HEK293 (cell line): Measurements from ENCODE around the gene THAP3.
A peak's percentile ranks its signal among the peaks of the same experiment; 100 is the strongest.

Experiments
- CTCF ChIA-PET: fragments of 350-600 bp; formaldehyde crosslinking; extraction: SDS; loops from one replicate; lab custom pipeline; 2021; ENCODE audit warnings: antibody characterized with exemption; lab: Yijun Ruan, JAX
- POLR2A ChIA-PET: fragments of 300-600 bp; formaldehyde crosslinking; extraction: SDS; loops from one replicate; lab custom pipeline; 2020; ENCODE audit warnings: antibody characterized with exemption, inconsistent platforms; lab: Yijun Ruan, JAX
- H3K27ac ChIP-seq: fragments of 200-500 bp; sonication (Bioruptor generic); 2 replicates; pipeline ENCODE4 v1.5.1; 2014; ENCODE audit warnings: low read depth, low read length, control low read depth, inconsistent platforms; ENCODE audit errors: extremely low read depth
- H3K36me3 ChIP-seq, 2 experiments: fragments of 200-500 bp in 1 of 2; sonication (Bioruptor generic) in 1 of 2; 1 replicate in 1 of 2; 2 replicates in 1 of 2; pipeline ENCODE4 v1.5.1; 2014 to 2017; ENCODE audit warnings: inconsistent platforms in 2 of 2, low read length in 2 of 2; ENCODE audit not compliant: control insufficient read depth in 2 of 2, insufficient read depth in 1 of 2
- H3K4me1 ChIP-seq: fragments of 200-500 bp; sonication (Bioruptor generic); 2 replicates; pipeline ENCODE4 v1.5.1; 2014; ENCODE audit warnings: mild to moderate bottlenecking, low read length, inconsistent platforms; ENCODE audit not compliant: control insufficient read depth, insufficient read depth
- H3K4me3 ChIP-seq: 2 replicates; pipeline ENCODE4 v1.5.1; 2011; ENCODE audit warnings: low read depth, mild to moderate bottlenecking, control low read depth, low read length, moderate library complexity
- H3K9me3 ChIP-seq: fragments of 200-500 bp; sonication (Bioruptor generic); 2 replicates; pipeline ENCODE4 v1.5.1; 2014; ENCODE audit warnings: low read depth, low read length, inconsistent platforms; ENCODE audit not compliant: control insufficient read depth, insufficient read depth
- OSR2 ChIP-seq: fragments of 450-650 bp; formaldehyde crosslinking; IDR thresholded peaks from 2 replicates; pipeline ENCODE4 v1.5.1; 2016; ENCODE audit warnings: missing biosample characterization, missing genetic modification characterization
- ZBTB48 ChIP-seq: fragments of 450-650 bp; formaldehyde crosslinking; IDR thresholded peaks from 2 replicates; pipeline ENCODE4 v1.5.1; 2016; ENCODE audit warnings: missing biosample characterization, missing genetic modification characterization
- ZBTB6 ChIP-seq: fragments of 450-650 bp; formaldehyde crosslinking; IDR thresholded peaks from 2 replicates; pipeline ENCODE4 v1.5.1; 2017; ENCODE audit warnings: missing biosample characterization, missing genetic modification characterization
- ZFP69B ChIP-seq: fragments of 450-650 bp; formaldehyde crosslinking; IDR thresholded peaks from 2 replicates; pipeline ENCODE4 v1.5.1; 2016; ENCODE audit warnings: missing biosample characterization, missing genetic modification characterization
- ZNF112 ChIP-seq: fragments of 450-650 bp; formaldehyde crosslinking; IDR thresholded peaks from 2 replicates; pipeline ENCODE4 v1.5.0; 2017; ENCODE audit warnings: missing biosample characterization, missing genetic modification characterization
- ZNF114 ChIP-seq: fragments of 450-650 bp; formaldehyde crosslinking; IDR thresholded peaks from 2 replicates; pipeline ENCODE4 v1.5.0; 2017; ENCODE audit warnings: missing biosample characterization, missing genetic modification characterization
- ZNF266 ChIP-seq: fragments of 450-650 bp; formaldehyde crosslinking; IDR thresholded peaks from 2 replicates; pipeline ENCODE4 v1.5.1; 2016; ENCODE audit warnings: missing biosample characterization, missing genetic modification characterization, low read depth
- ZNF292 ChIP-seq: fragments of 450-650 bp; formaldehyde crosslinking; IDR thresholded peaks from 2 replicates; pipeline ENCODE4 v1.5.1; 2016; ENCODE audit warnings: low read depth, missing biosample characterization, missing genetic modification characterization, borderline replicate concordance
- ZNF335 ChIP-seq: fragments of 450-650 bp; formaldehyde crosslinking; conservative IDR thresholded peaks from 2 replicates; pipeline ENCODE4 v1.5.1; 2016; ENCODE audit warnings: missing biosample characterization, missing genetic modification characterization
- ZNF341 ChIP-seq: fragments of 450-650 bp; formaldehyde crosslinking; IDR thresholded peaks from 2 replicates; pipeline ENCODE4; 2016; ENCODE audit warnings: low read depth, missing biosample characterization, missing genetic modification characterization
- ZNF501 ChIP-seq: fragments of 450-650 bp; formaldehyde crosslinking; IDR thresholded peaks from 2 replicates; pipeline ENCODE4 v1.5.1; 2016; ENCODE audit warnings: missing biosample characterization, missing genetic modification characterization
- ZNF530 ChIP-seq: fragments of 450-650 bp; formaldehyde crosslinking; IDR thresholded peaks from 2 replicates; pipeline ENCODE4 v1.5.1; 2016; ENCODE audit warnings: low read depth, missing biosample characterization, missing genetic modification characterization
- ZNF596 ChIP-seq: fragments of 450-650 bp; IDR thresholded peaks from 2 replicates; pipeline ENCODE4 v1.5.0; 2018; ENCODE audit warnings: missing biosample characterization, mild to moderate bottlenecking, missing genetic modification characterization, moderate library complexity
- ZNF600 ChIP-seq: fragments of 450-650 bp; formaldehyde crosslinking; IDR thresholded peaks from 2 replicates; pipeline ENCODE4 v1.5.1; 2016; ENCODE audit warnings: missing biosample characterization, missing genetic modification characterization
- ZNF610 ChIP-seq: fragments of 450-650 bp; formaldehyde crosslinking; IDR thresholded peaks from 2 replicates; pipeline ENCODE4 v1.5.1; 2016; ENCODE audit warnings: missing biosample characterization, missing genetic modification characterization, borderline replicate concordance
- ZNF639 ChIP-seq: fragments of 450-650 bp; formaldehyde crosslinking; IDR thresholded peaks from 2 replicates; pipeline ENCODE4 v1.5.1; 2016; ENCODE audit warnings: missing biosample characterization, missing genetic modification characterization
- ZNF76 ChIP-seq: fragments of 450-650 bp; formaldehyde crosslinking; IDR thresholded peaks from 2 replicates; pipeline ENCODE4; 2016; ENCODE audit warnings: low read depth, missing biosample characterization, missing genetic modification characterization, borderline replicate concordance
- ZSCAN5A ChIP-seq: fragments of 450-650 bp; formaldehyde crosslinking; IDR thresholded peaks from 2 replicates; pipeline ENCODE4 v1.5.1; 2016; ENCODE audit warnings: missing biosample characterization, missing genetic modification characterization
- ZXDB ChIP-seq: fragments of 450-650 bp; formaldehyde crosslinking; IDR thresholded peaks from 2 replicates; pipeline ENCODE4 v1.5.1; 2016; ENCODE audit warnings: missing biosample characterization, missing genetic modification characterization
- TF ChIP-seq, protein P1 (sequence below): fragments of 450-650 bp; formaldehyde crosslinking; IDR thresholded peaks from 2 replicates; pipeline ENCODE4 v1.5.1; 2017; ENCODE audit warnings: missing biosample characterization, missing genetic modification characterization
- TF ChIP-seq, protein P2 (sequence below): fragments of 450-650 bp; formaldehyde crosslinking; IDR thresholded peaks from 2 replicates; pipeline ENCODE4 v1.5.1; 2017; ENCODE audit warnings: missing biosample characterization, missing genetic modification characterization
- TF ChIP-seq, protein P3 (sequence below): fragments of 450-650 bp; formaldehyde crosslinking; IDR thresholded peaks from 2 replicates; pipeline ENCODE4 v1.5.1; 2016; ENCODE audit warnings: missing biosample characterization, missing genetic modification characterization

THAP3 gene

DNA sequence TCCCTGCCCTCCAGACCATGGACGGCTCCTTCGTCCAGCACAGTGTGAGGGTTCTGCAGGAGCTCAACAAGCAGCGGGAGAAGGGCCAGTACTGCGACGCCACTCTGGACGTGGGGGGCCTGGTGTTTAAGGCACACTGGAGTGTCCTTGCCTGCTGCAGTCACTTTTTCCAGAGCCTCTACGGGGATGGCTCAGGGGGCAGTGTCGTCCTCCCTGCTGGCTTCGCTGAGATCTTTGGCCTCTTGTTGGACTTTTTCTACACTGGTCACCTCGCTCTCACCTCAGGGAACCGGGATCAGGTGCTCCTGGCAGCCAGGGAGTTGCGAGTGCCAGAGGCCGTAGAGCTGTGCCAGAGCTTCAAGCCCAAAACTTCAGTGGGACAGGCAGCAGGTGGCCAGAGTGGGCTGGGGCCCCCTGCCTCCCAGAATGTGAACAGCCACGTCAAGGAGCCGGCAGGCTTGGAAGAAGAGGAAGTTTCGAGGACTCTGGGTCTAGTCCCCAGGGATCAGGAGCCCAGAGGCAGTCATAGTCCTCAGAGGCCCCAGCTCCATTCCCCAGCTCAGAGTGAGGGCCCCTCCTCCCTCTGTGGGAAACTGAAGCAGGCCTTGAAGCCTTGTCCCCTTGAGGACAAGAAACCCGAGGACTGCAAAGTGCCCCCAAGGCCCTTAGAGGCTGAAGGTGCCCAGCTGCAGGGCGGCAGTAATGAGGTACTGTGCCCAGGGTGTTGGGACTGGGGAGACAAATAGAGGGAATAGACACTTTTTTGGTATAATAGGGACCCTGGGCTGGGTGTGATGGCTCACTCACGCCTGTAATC is 43.9 kb upstream of the THAP3 start (continued):
- TF ChIP-seq, protein P1, sequence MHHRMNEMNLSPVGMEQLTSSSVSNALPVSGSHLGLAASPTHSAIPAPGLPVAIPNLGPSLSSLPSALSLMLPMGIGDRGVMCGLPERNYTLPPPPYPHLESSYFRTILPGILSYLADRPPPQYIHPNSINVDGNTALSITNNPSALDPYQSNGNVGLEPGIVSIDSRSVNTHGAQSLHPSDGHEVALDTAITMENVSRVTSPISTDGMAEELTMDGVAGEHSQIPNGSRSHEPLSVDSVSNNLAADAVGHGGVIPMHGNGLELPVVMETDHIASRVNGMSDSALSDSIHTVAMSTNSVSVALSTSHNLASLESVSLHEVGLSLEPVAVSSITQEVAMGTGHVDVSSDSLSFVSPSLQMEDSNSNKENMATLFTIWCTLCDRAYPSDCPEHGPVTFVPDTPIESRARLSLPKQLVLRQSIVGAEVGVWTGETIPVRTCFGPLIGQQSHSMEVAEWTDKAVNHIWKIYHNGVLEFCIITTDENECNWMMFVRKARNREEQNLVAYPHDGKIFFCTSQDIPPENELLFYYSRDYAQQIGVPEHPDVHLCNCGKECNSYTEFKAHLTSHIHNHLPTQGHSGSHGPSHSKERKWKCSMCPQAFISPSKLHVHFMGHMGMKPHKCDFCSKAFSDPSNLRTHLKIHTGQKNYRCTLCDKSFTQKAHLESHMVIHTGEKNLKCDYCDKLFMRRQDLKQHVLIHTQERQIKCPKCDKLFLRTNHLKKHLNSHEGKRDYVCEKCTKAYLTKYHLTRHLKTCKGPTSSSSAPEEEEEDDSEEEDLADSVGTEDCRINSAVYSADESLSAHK (tag by site-specific recombination): peak; percentile 98
- TF ChIP-seq ZBTB6: no peak
- no peak for TF ChIP-seq OSR2 (tag by site-specific recombination)
- no peak for TF ChIP-seq ZNF639
- TF ChIP-seq, protein P2, sequence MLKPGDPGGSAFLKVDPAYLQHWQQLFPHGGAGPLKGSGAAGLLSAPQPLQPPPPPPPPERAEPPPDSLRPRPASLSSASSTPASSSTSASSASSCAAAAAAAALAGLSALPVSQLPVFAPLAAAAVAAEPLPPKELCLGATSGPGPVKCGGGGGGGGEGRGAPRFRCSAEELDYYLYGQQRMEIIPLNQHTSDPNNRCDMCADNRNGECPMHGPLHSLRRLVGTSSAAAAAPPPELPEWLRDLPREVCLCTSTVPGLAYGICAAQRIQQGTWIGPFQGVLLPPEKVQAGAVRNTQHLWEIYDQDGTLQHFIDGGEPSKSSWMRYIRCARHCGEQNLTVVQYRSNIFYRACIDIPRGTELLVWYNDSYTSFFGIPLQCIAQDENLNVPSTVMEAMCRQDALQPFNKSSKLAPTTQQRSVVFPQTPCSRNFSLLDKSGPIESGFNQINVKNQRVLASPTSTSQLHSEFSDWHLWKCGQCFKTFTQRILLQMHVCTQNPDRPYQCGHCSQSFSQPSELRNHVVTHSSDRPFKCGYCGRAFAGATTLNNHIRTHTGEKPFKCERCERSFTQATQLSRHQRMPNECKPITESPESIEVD (tag by site-specific recombination): no peak
- TF ChIP-seq ZXDB (tag by site-specific recombination): no peak
- peak; percentile 90 for TF ChIP-seq ZNF335 (tag by site-specific recombination)
- TF ChIP-seq ZNF114 (tag by site-specific recombination): no peak

GRCh38 chr1:6581561-6582305 is 42.9 kb upstream of the THAP3 start:
- Histone ChIP-seq H3K27ac (no peak overlapping the region), H3K9me3 (no peaks in the 10 kb centered on the region), H3K4me1 (peaks cover 9% of the 10 kb centered on the region), H3K4me3 (no peak overlapping the region), H3K36me3 (peaks cover 0 to 42% of the 10 kb centered on the region in 2 experiments; a peak in 1 of 3 replicates)
- ChIA-PET POLR2A (interaction anchor here (0.7 to 2.7 kb wide), 4 partner anchors 10 to 286 kb away, joined by 3 to 25 read pairs (median 14); partner anchors contain the start of genes KLHL21, NOL9 and TAS1R1), CTCF (interaction anchor here (1.2 kb wide), 1 partner anchor 27 kb away, joined by 6 read pairs; the partner anchor contains the start of genes NOL9 and TAS1R1)
- TF ChIP-seq ZNF292 (tag by site-specific recombination) (no peak), ZSCAN5A (tag by site-specific recombination) (no peak), ZBTB48 (tag by site-specific recombination) (peak; percentile 56; the same call in 1 of the 2 replicates), ZNF341 (tag by site-specific recombination) (peak; percentile 92), ZFP69B (tag by site-specific recombination) (0 out of 2 replicates have a peak, but pooled peaks have one; percentile 17), ZNF610 (tag by site-specific recombination) (no peak), ZNF600 (peak; percentile 92), ZNF76 (tag by site-specific recombination) (no peak), ZNF266 (tag by site-specific recombination) (no peak), ZNF596 (tag by site-specific recombination) (no peak), ZNF112 (no peak), ZBTB6 (peak; percentile 57; the same call in 1 of the 2 replicates), ZNF530 (tag by site-specific recombination) (no peak), ZNF501 (no peak)
- TF ChIP-seq, protein P3, sequence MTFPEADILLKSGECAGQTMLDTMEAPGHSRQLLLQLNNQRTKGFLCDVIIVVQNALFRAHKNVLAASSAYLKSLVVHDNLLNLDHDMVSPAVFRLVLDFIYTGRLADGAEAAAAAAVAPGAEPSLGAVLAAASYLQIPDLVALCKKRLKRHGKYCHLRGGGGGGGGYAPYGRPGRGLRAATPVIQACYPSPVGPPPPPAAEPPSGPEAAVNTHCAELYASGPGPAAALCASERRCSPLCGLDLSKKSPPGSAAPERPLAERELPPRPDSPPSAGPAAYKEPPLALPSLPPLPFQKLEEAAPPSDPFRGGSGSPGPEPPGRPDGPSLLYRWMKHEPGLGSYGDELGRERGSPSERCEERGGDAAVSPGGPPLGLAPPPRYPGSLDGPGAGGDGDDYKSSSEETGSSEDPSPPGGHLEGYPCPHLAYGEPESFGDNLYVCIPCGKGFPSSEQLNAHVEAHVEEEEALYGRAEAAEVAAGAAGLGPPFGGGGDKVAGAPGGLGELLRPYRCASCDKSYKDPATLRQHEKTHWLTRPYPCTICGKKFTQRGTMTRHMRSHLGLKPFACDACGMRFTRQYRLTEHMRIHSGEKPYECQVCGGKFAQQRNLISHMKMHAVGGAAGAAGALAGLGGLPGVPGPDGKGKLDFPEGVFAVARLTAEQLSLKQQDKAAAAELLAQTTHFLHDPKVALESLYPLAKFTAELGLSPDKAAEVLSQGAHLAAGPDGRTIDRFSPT (tag by site-specific recombination): peak; percentile 44; the same call in 1 of the 2 replicates
